ENCODE data around the gene MTMR4.
"Not testable (repeated sequence)": the region's sequence is repeated elsewhere in the genome, so short reads cannot be mapped to it uniquely, and the experiment has no call there.

The MTMR4 gene

GRCh38 chr17:58513965-58514769 is at the start of gene MTMR4:
Gene MTMR4 (minus strand): TSS chr17:58514638. CDS start chr17:58514407, 231 bp downstream.
- CTCF ChIA-PET, result no interaction called here
- TF ChIP-seq CTCF (conservative IDR thresholded peaks at IDR 0.05; ENCODE audit: low read depth), result no peak
- peak; percentile 83 for DNase-seq (ENCODE audit: low spot score)
- POLR2A ChIA-PET (ENCODE audit: low non-redundant PET), result interaction anchor here (0.7 kb wide), 2 partner anchors 58 to 542 kb away, joined by 3 to 5 read pairs; no protein-coding TSS in a partner anchor
- peak within 1 kb of the TSS; percentile 76 for H3K27ac ChIP-seq

- CTCF ChIA-PET, result no interaction called here
- no peak overlapping the region for H3K27ac ChIP-seq
- DNase-seq (ENCODE audit: low spot score), result no peak
- TF ChIP-seq CTCF (conservative IDR thresholded peaks at IDR 0.05; ENCODE audit: low read depth), result no peak
- POLR2A ChIA-PET (ENCODE audit: low non-redundant PET), result no interaction called here
Measured at GRCh38 chr17:58560511-58560910, 46.1 kb upstream of the MTMR4 start.

- ChIA-PET POLR2A (ENCODE audit: low non-redundant PET) (no interaction called here), CTCF (no interaction called here)
- TF ChIP-seq CTCF (conservative IDR thresholded peaks at IDR 0.05; ENCODE audit: low read depth), result no peak
Measured at GRCh38 chr17:58557981-58558380, 43.5 kb upstream of the MTMR4 start.

GRCh38 chr17:58556833-58557250 is 42.4 kb upstream of the MTMR4 start:
- POLR2A ChIA-PET (ENCODE audit: low non-redundant PET), result no interaction called here
- DNase-seq (ENCODE audit: low spot score), result no peak
- CTCF ChIA-PET, result no interaction called here

More at GRCh38 chr17:58557981-58558380, 43.5 kb upstream of the MTMR4 start:
- DNase-seq (ENCODE audit: low spot score), result no peak
- no peak overlapping the region for H3K27ac ChIP-seq

GRCh38 chr17:58555109-58555508 is 40.7 kb upstream of the MTMR4 start:
- DNase-seq (ENCODE audit: low spot score); POLR2A ChIA-PET (ENCODE audit: low non-redundant PET); H3K27ac ChIP-seq; CTCF ChIA-PET: not testable (repeated sequence)

More at GRCh38 chr17:58556833-58557250, 42.4 kb upstream of the MTMR4 start:
- no peak for TF ChIP-seq CTCF (conservative IDR thresholded peaks at IDR 0.05; ENCODE audit: low read depth)
- H3K27ac ChIP-seq, result no peak overlapping the region

- POLR2A ChIA-PET (ENCODE audit: low non-redundant PET), result no interaction called here
- no peak for DNase-seq (ENCODE audit: low spot score)
- CTCF ChIA-PET, result interaction anchor here (0.6 to 0.8 kb wide), 2 partner anchors 148 to 464 kb away, joined by 3 to 4 read pairs; no protein-coding TSS in a partner anchor
- TF ChIP-seq CTCF (conservative IDR thresholded peaks at IDR 0.05; ENCODE audit: low read depth), result no peak
- H3K27ac ChIP-seq, result no peak overlapping the region
Measured at GRCh38 chr17:58541249-58541648, 26.8 kb upstream of the MTMR4 start.

- ChIA-PET CTCF (no interaction called here), POLR2A (ENCODE audit: low non-redundant PET) (no interaction called here)
- no peak for DNase-seq (ENCODE audit: low spot score)
- no peak for TF ChIP-seq CTCF (conservative IDR thresholded peaks at IDR 0.05; ENCODE audit: low read depth)
- no peak overlapping the region for H3K27ac ChIP-seq
Measured at GRCh38 chr17:58539698-58540097, 25.3 kb upstream of the MTMR4 start.
